Gastroesophageal sphincter (tissue), 4 donors: ENCODE data around the gene AP5B1. TPM values are rescaled to one million over a fixed set of nuclear protein-coding genes. Genes with fewer than 3 reads are reported as not detected.
A peak's percentile ranks its signal among the peaks of the same experiment; 100 is the strongest.

Source experiments
- ATAC-seq: fragments of 150-250 bp; one replicate; pipeline ENCODE4 v1.9.1; 2016; ENCODE audit warnings: mild to moderate bottlenecking, moderate library complexity
- H3K27ac ChIP-seq, 4 donors: fragments of 200-600 bp; sonication (generic) in 3 of 4; 1 replicate in 3 of 4; 2 replicates in 1 of 4; pipeline ENCODE4 v1.5.1; 2016 to 2019
- H3K27me3 ChIP-seq: fragments of 200-600 bp; sonication (generic); one replicate; pipeline ENCODE4 v1.5.1; 2019
- H3K36me3 ChIP-seq, 2 donors: fragments of 200-600 bp; sonication (generic); one replicate each; pipeline ENCODE4 v1.5.1; 2019; ENCODE audit warnings: control low read depth in 1 of 2
- H3K4me1 ChIP-seq, 3 donors: fragments of 200-600 bp; sonication (generic); 1 replicate in 2 of 3; 2 replicates in 1 of 3; pipeline ENCODE4 v1.5.1; 2016 to 2019; ENCODE audit warnings: control low read depth in 2 of 3
- H3K4me3 ChIP-seq, 2 donors: fragments of 200-600 bp; sonication (generic); one replicate each; pipeline ENCODE4 v1.5.1; 2019; ENCODE audit warnings: mild to moderate bottlenecking in 1 of 2, moderate library complexity in 1 of 2
- H3K9me3 ChIP-seq, 3 donors: fragments of 200-600 bp; sonication (generic); one replicate each; pipeline ENCODE4 v1.5.1; 2017 to 2019; ENCODE audit warnings: control low read depth in 2 of 3
- CTCF ChIP-seq, 4 experiments: fragments of 200-600 bp in 2 of 4; fragments of 450-650 bp in 2 of 4; sonication (generic) in 1 of 4; IDR thresholded peaks; one replicate each; pipeline ENCODE4 v1.5.1; 2017 to 2019; ENCODE audit warnings: antibody characterized with exemption in 4 of 4, mild to moderate bottlenecking in 2 of 4, moderate library complexity in 2 of 4
- EP300 ChIP-seq: sonication (generic); formaldehyde crosslinking; IDR thresholded peaks from one replicate; pipeline ENCODE4 v1.6.1; 2017; ENCODE audit warnings: antibody characterized with exemption, mild to moderate bottlenecking
- POLR2A ChIP-seq, 2 donors: fragments of 450-650 bp; IDR thresholded peaks; one replicate each; pipeline ENCODE4 v1.6.1; 2017; ENCODE audit warnings: antibody characterized with exemption in 2 of 2, mild to moderate bottlenecking in 2 of 2, moderate library complexity in 1 of 2
- POLR2AphosphoS5 ChIP-seq: sonication (generic); formaldehyde crosslinking; IDR thresholded peaks from one replicate; pipeline ENCODE4 v1.6.1; 2017; ENCODE audit warnings: antibody characterized with exemption
- WGBS, 2 donors: methylation state at CpG; one replicate each; pipeline ENCODE4 v1.1.5; 2018; ENCODE audit warnings: low coverage in 1 of 2; 5-methylcytosine and 5-hydroxymethylcytosine counted together
- total RNA-seq, 4 donors: library from RNA; depleted of rRNA; stranded (reverse); fragments of >200 nt; gene quantifications; one replicate each; pipeline ENCODE4 v1.1.0, GENCODE V29; 2016

The AP5B1 gene
- 10 to 100 TPM; 11.2 to 23.4 (median 15.7) TPM for total RNA-seq

- TF ChIP-seq EP300 = no peak
- TF ChIP-seq POLR2AphosphoS5 = no peak
- peak; percentile 34 to 50 for TF ChIP-seq POLR2A (IDR thresholded peaks at IDR 0.05)
- TF ChIP-seq CTCF (IDR thresholded peaks at IDR 0.05) = peak in 2 of 4 experiments; percentile 12 to 22
- H3K27ac ChIP-seq = peak within 1 kb of the TSS; percentile 0 to 87 (median 79)
- peaks cover 0 to 46% (median 12%) of the 10 kb centered on the region in 3 donors for H3K4me1 ChIP-seq
- ATAC-seq = peak; percentile 78
- H3K9me3 ChIP-seq = no peaks in the 10 kb centered on the region
- H3K4me3 ChIP-seq = peak within 1 kb of the TSS; percentile 75 to 98
- H3K36me3 ChIP-seq = peaks cover 0 to 32% of the 10 kb centered on the region in 2 donors
- WGBS, 2 donors = no CpG with 5 or more reads among the region's 59 CpGs
- H3K27me3 ChIP-seq = peaks cover 20% of the 10 kb centered on the region
Observed at GRCh38 chr11:65780770-65781151, at the start of gene AP5B1. AP5B1 (minus strand) TSS chr11:65780976; CDS start chr11:65780591, 385 bp downstream.

GRCh38 chr11:65829459-65829858 is 48.7 kb upstream of the AP5B1 start:
- WGBS, 2 donors = 50 to 77% methylated on average over 2 to 3 of the region's 4 CpGs
- Histone ChIP-seq H3K27ac (no peak overlapping the region), H3K9me3 (no peaks in the 10 kb centered on the region), H3K36me3 (no peaks in the 10 kb centered on the region), H3K27me3 (peaks cover 7% of the 10 kb centered on the region), H3K4me1 (peaks cover 0 to 16% (median 10%) of the 10 kb centered on the region in 3 donors), H3K4me3 (no peak overlapping the region)
- ATAC-seq = no peak
- TF ChIP-seq POLR2AphosphoS5 = no peak

- Histone ChIP-seq H3K27ac (no peak overlapping the region), H3K9me3 (no peaks in the 10 kb centered on the region), H3K27me3 (peaks cover 7% of the 10 kb centered on the region), H3K4me3 (no peak overlapping the region), H3K4me1 (no peaks in the 10 kb centered on the region), H3K36me3 (no peaks in the 10 kb centered on the region)
- no peak for TF ChIP-seq CTCF (IDR thresholded peaks at IDR 0.05)
- TF ChIP-seq POLR2A (IDR thresholded peaks at IDR 0.05) = no peak
- TF ChIP-seq EP300 = no peak
- TF ChIP-seq POLR2AphosphoS5 = no peak
- ATAC-seq = no peak
- WGBS, 2 donors = 84 to 91% methylated on average over 5 to 6 of the region's 8 CpGs
Observed at GRCh38 chr11:65826984-65827735, 46.4 kb upstream of the AP5B1 start.

GRCh38 chr11:65822776-65823528 is 42.2 kb upstream of the AP5B1 start:
- Histone ChIP-seq H3K27me3 (no peaks in the 10 kb centered on the region), H3K4me3 (no peak overlapping the region), H3K4me1 (peaks cover 0 to 4% (median 0%) of the 10 kb centered on the region in 3 donors), H3K36me3 (no peaks in the 10 kb centered on the region), H3K9me3 (no peaks in the 10 kb centered on the region), H3K27ac (no peak overlapping the region)
- TF ChIP-seq EP300 (no peak), POLR2A (IDR thresholded peaks at IDR 0.05) (no peak), CTCF (IDR thresholded peaks at IDR 0.05) (no peak), POLR2AphosphoS5 (no peak)
- ATAC-seq = no peak
- WGBS, 2 donors = 80 to 84% methylated on average over 10 to 11 of the region's 15 CpGs

GRCh38 chr11:65821107-65821506 is 40.3 kb upstream of the AP5B1 start:
- no peak for ATAC-seq
- no peak overlapping the region for H3K27ac ChIP-seq
- no peaks in the 10 kb centered on the region for H3K36me3 ChIP-seq
- peaks cover 0 to 20% (median 0%) of the 10 kb centered on the region in 3 donors for H3K4me1 ChIP-seq
- no peak for TF ChIP-seq CTCF (IDR thresholded peaks at IDR 0.05)
- WGBS, 2 donors = 53 to 58% methylated on average over 4 to 8 of the region's 8 CpGs
- no peaks in the 10 kb centered on the region for H3K9me3 ChIP-seq
- H3K4me3 ChIP-seq = no peak overlapping the region
- no peaks in the 10 kb centered on the region for H3K27me3 ChIP-seq
